Stimulated activated naive CD4-positive, alpha-beta T cell treated with Interleukin-2 at 50 U/mL for 16 hours (primary cell): Measurements from ENCODE around the gene LRRC23.

Experiments used
- DNase-seq: peaks from one replicate; lab custom pipeline; 2025; lab: John Stamatoyannopoulos, UW

The LRRC23 gene

GRCh38 chr12:6957151-6957701 is 52.6 kb downstream of the LRRC23 start:
- no peak for DNase-seq

GRCh38 chr12:6957741-6958608 is 53.4 kb downstream of the LRRC23 start:
- DNase-seq: no peak

- no peak for DNase-seq
These were observed 54.0 kb downstream of the LRRC23 start for GRCh38 chr12:6958609-6959057.

- DNase-seq: peak; percentile 72
These were observed 54.6 kb downstream of the LRRC23 start for GRCh38 chr12:6959058-6959804.

GRCh38 chr12:6959805-6960592 is 55.4 kb downstream of the LRRC23 start:
- DNase-seq: no peak

- no peak for DNase-seq
These were observed 56.1 kb downstream of the LRRC23 start for GRCh38 chr12:6960593-6961277.

- peak; percentile 96 for DNase-seq
These were observed 56.7 kb downstream of the LRRC23 start for GRCh38 chr12:6961278-6961694.

GRCh38 chr12:6961695-6962284 is 57.2 kb downstream of the LRRC23 start:
- peak; percentile 61 for DNase-seq

- no peak for DNase-seq
These were observed 57.8 kb downstream of the LRRC23 start for GRCh38 chr12:6962285-6963015.

- DNase-seq: no peak
These were observed 58.6 kb downstream of the LRRC23 start for GRCh38 chr12:6963016-6963731.
